SK-N-SH (cell line): Measurements from ENCODE around the gene FCRL2.

Source experiments
- CHD2 ChIP-seq: fragments of 150-350 bp; IDR thresholded peaks from 2 replicates; pipeline ENCODE4 v1.6.1; 2018; ENCODE audit warnings: low read length; ENCODE audit not compliant: partially characterized antibody
- CTCF ChIP-seq: fragments of 200-600 bp; sonication (generic); IDR thresholded peaks from 2 replicates; pipeline ENCODE4 v1.6.1; 2017; ENCODE audit warnings: antibody characterized with exemption, mild to moderate bottlenecking, moderate library complexity
- FOXM1 ChIP-seq: IDR thresholded peaks from 2 replicates; pipeline ENCODE4 v1.4.0; 2012; ENCODE audit warnings: low read depth, mild to moderate bottlenecking
- GABPA ChIP-seq: IDR thresholded peaks from 2 replicates; pipeline ENCODE4 v1.4.0; 2012; ENCODE audit warnings: low read depth, mild to moderate bottlenecking
- NRF1 ChIP-seq: IDR thresholded peaks from 2 replicates; pipeline ENCODE4 v1.6.1; 2012; ENCODE audit warnings: low read depth, mild to moderate bottlenecking, low read length
- POLR2AphosphoS5 ChIP-seq: IDR thresholded peaks from 2 replicates; pipeline ENCODE4 v1.6.1; 2012; ENCODE audit warnings: low read depth, low read length
- RAD21 ChIP-seq: IDR thresholded peaks from 2 replicates; pipeline ENCODE4 v1.6.1; 2012; ENCODE audit warnings: mild to moderate bottlenecking, low read length
- REST ChIP-seq: IDR thresholded peaks from 2 replicates; pipeline ENCODE4 v1.6.1; 2012; ENCODE audit warnings: mild to moderate bottlenecking, low read depth, low read length, moderate library complexity
- RFX5 ChIP-seq: IDR thresholded peaks from 2 replicates; pipeline ENCODE4 v1.6.1; 2012; ENCODE audit warnings: mild to moderate bottlenecking, improper control_type of control experiment, low read length
- RXRA ChIP-seq: IDR thresholded peaks from 2 replicates; pipeline ENCODE4 v1.4.0; 2012; ENCODE audit warnings: low read depth, mild to moderate bottlenecking, borderline replicate concordance
- TAF1 ChIP-seq: IDR thresholded peaks from 2 replicates; pipeline ENCODE4 v1.6.1; 2012; ENCODE audit warnings: low read depth, mild to moderate bottlenecking, low read length, moderate library complexity, borderline replicate concordance
- TEAD4 ChIP-seq: IDR thresholded peaks from 2 replicates; pipeline ENCODE4 v1.4.0; 2012; ENCODE audit warnings: mild to moderate bottlenecking, borderline replicate concordance; ENCODE audit not compliant: insufficient read depth
- USF1 ChIP-seq: IDR thresholded peaks from 2 replicates; pipeline ENCODE4 v1.4.0; 2012; ENCODE audit warnings: low read depth, borderline replicate concordance
- YY1 ChIP-seq: IDR thresholded peaks from 2 replicates; pipeline ENCODE4 v1.4.0; 2012; ENCODE audit warnings: low read depth, mild to moderate bottlenecking

GRCh38 chr1:157711802-157712201, 65.1 kb downstream of the FCRL2 start:
- no peak for TF ChIP-seq CTCF
- no peak for TF ChIP-seq RAD21
- no peak for TF ChIP-seq CHD2
- no peak for TF ChIP-seq TAF1
- no peak for TF ChIP-seq REST
- TF ChIP-seq RFX5: no peak
- TF ChIP-seq USF1: no peak
- TF ChIP-seq POLR2AphosphoS5: no peak
- TF ChIP-seq RXRA: no peak
- no peak for TF ChIP-seq YY1
- TF ChIP-seq NRF1: no peak
- no peak for TF ChIP-seq TEAD4
- no peak for TF ChIP-seq GABPA
- TF ChIP-seq FOXM1: no peak
